NCI-H1105 treated with DMSO at 0.1 percent for 48 hours (cell line): Measurements from ENCODE around the gene GRIK1.

Experiments used
- DNase-seq: peaks from one replicate; lab custom pipeline; 2025; lab: John Stamatoyannopoulos, UW

Gene GRIK1

GRCh38 chr21:29671728-29672127 lies 268.1 kb downstream of the GRIK1 start:
- DNase-seq, result no peak

DNA sequence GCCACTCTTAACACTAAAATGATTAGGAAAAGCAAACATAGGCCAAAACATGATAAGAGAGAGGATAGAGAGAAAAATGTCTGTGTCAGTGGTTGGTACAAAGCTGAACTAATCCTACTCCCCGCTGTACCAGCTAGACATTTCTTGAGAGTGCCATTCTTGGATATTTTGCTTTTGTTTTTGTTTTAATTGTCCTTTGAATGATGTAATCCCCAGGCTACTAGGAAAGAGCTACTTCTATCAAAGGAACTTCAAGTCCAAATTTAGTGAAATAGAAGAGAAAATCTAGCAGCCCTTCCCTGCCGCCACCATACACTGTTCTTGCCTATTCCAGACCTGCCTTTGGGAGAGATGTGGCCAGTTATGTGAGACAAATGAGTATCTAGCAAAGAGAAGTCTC lies 269.6 kb downstream of the GRIK1 start:
- no peak for DNase-seq

- no peak for DNase-seq
These were observed 270.4 kb downstream of the GRIK1 start for GRCh38 chr21:29669416-29669815.

DNA sequence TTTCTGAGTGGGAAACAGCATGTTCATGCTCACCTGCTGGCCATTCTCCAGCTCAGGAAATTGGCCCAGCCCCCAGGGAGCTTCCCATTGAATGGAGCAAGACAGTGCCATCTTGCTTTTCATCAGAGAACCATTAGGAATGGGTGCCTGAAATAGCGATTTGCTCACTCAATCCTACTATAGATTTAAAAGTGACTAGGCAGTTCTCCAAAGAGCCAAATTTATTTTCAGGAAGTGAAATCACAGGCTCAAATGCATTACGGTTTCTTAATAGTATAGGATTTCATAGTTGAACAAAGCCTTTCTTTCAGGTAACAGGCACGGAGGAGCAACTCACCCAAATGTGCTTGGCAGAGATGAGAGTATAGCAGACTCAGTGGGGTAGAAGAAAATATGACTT lies 272.1 kb downstream of the GRIK1 start:
- no peak for DNase-seq

DNA sequence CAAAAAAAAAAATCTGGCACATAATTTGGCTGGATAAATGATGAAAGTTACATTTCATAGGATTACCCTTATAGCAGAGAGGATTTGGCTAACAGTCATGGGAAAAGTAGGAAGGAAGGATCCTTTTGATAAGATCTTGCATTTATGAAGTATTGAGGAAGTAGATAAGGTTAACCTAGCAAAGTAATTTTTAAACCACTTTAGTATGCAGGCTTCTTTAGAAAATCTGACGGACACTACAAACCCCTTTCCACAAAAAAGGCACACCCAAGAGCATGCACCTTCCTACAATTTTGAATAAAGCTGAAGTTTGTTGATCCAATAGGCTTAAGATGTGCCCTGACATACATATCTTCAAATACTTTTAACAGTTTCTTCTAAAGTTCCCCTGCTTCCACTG lies 275.2 kb downstream of the GRIK1 start:
- DNase-seq, result no peak

DNA sequence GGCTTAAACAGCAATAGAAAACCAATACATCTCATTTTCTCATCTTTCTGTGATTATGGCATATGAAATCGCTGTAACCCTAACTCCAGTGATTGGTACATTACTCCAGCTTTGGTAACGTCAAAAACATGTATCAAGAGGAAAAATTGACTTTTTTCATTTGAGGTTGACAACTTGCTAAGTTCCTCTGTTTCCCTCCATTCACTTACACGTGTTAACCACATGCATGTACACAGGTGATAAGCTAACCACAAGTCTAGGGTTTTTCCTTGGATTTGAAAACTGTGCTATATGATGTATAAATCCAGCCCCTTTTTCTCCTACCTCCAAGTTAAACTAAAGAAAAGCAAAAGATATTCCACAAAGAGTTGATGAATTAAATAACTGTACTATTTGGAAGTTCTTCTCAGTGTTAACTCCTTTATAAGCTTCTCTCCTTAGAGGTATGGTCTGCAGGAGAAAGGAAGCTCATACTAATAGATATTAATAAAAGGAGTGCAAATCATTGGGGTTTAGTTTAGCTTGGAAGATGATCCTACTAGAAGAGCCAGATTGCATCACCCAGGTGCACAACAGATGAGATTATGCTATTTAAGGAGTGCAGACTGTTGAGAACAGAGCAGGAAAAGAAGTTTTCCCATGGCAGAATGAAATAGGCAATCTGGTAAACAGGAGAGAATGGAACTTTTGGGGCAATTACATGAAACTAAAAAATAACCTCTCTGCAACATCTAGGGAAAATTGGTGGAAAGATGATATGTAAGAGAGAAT lies 277.9 kb downstream of the GRIK1 start:
- no peak for DNase-seq

- DNase-seq, result no peak
These were observed 279.6 kb downstream of the GRIK1 start for GRCh38 chr21:29660047-29660720.

- no peak for DNase-seq
These were observed 280.9 kb downstream of the GRIK1 start for GRCh38 chr21:29658934-29659203.

DNA sequence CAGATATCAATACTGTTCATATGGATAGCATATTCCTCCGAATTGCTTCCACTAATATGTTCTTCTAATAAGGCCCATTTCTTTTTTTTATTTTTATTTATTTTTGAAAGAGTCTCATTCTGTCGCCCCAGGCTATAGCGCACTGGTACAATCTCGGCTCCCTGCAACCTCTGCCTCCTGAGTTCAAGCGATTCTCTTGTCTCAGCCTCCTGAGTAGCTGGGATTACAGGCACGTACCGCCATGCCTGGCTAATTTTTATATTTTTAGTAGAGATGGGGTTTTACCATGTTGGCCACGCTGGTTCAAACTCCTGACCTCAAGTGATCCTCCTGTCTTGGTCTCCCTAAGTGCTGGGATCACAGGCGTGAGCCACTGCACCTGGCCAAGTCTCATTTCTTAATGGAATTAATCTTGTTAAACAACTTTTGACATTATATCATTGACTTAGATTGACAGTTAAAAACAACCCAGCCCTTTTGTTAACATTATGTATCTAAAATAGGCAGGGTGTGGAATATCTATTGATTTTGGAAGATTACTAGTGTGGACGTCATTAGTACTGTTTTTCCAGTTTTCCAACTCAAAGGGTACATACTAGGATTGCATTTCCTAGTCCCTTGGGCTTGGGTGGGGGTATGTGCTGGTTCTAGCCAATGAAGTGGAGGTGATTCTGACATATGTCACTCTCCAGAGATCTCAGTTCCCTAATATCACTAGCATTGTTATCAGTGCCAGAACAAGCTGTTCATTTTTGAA lies 281.4 kb downstream of the GRIK1 start:
- DNase-seq, result no peak

DNA sequence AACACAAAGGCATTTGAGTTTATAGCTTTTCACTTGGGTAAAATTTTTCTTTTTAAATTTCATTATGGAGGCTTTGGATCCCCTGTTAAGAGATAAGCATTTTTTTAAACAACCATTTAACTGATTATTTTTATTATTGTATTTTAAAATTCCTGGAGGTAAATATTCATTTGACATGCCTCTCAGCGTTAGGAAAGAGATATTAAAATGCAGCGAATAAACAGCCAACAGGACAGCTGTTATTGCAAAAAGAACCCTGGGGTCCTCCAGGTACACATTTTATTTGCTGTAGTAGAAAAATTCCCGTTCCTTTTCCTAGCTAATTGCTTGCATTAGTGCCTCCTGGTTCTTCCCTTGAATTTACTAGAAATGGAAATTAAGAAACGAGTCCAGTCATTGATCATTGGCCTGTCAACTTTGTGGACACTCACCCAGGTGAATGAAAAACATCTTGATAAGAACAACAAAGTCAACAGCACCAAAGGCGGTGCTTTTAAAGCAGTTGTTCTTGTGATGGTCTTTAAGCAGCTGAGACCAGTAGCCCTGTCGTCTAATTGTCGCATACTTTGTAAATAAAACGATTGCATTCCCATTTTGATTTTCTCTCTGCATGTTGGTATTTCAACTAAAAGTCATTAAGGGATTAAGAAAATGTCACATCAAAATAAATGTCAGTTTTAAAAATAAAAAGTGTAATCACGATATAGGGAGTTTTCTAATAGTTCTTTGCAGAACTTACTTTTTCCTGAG lies 282.4 kb downstream of the GRIK1 start:
- DNase-seq, result no peak

- DNase-seq, result no peak
These were observed 283.1 kb downstream of the GRIK1 start for GRCh38 chr21:29656504-29657239.

GRCh38 chr21:29655577-29655976 lies 284.2 kb downstream of the GRIK1 start:
- DNase-seq, result no peak

DNA sequence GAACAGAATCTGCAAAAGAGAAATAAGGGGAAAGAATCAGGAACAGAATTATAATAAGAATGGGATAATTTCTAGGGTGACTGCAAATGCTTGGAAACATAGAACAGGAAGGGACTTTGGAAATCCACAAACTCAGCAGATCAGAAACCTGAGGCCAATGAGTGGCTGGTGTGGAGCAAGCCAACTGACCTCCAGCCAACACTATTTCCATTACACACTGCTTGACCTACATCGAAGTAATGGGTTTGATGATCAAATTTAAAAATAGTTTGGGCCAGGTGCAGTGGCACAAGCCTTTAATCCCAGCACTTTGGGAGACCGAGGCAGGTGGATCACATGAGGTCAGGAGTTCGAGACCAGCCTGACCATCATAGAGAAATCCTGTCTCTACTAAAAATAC lies 284.9 kb downstream of the GRIK1 start:
- no peak for DNase-seq

- DNase-seq, result no peak
These were observed 285.6 kb downstream of the GRIK1 start for GRCh38 chr21:29654203-29654602.

GRCh38 chr21:29650523-29651022 lies 289.2 kb downstream of the GRIK1 start:
- DNase-seq, result no peak

DNA sequence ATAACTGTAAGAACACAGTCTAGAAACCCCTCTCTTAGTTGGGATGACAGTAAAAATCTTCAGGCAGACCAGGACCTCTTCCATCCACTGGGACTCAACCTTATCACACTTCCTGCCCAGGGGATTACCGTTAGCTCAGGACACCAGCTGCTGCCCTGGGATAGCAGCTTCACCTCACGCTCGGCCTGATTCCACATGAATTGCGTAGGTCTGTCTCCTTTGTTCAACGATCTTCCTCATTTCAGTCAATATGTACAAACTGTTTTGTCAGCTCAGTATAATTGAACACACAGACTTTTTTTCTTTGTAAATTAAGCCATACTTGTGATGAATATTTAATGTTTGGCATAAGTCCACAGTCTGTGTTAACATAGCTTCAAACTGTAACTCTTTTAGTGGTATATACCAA lies 290.4 kb downstream of the GRIK1 start:
- no peak for DNase-seq

DNA sequence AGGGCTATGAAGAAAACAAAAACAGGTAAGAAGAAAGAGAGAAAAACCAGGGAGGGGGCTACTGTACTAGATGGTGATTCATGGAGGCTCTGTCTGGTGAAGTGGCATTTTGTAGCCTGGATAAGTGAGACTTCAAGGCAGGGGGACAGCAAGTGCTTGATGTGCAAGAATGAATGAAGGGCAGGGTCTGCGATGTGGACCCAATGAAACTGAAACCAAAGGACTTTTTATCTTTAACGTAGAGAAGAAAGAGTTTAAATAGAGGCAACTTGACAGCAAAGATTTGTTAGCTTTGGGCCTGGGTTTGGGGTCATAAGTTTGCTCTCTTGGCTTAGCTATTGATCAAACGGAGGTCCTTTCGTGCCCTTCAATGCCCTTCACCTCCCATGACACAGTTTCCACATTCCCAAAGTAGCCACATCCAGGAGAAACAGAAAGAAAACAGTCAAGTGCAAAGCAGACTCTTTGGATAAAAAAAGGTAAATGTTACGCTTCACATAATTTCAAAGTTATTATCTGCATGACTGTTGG lies 291.0 kb downstream of the GRIK1 start:
- DNase-seq, result no peak

- no peak for DNase-seq
These were observed 292.4 kb downstream of the GRIK1 start for GRCh38 chr21:29647353-29647781.

DNA sequence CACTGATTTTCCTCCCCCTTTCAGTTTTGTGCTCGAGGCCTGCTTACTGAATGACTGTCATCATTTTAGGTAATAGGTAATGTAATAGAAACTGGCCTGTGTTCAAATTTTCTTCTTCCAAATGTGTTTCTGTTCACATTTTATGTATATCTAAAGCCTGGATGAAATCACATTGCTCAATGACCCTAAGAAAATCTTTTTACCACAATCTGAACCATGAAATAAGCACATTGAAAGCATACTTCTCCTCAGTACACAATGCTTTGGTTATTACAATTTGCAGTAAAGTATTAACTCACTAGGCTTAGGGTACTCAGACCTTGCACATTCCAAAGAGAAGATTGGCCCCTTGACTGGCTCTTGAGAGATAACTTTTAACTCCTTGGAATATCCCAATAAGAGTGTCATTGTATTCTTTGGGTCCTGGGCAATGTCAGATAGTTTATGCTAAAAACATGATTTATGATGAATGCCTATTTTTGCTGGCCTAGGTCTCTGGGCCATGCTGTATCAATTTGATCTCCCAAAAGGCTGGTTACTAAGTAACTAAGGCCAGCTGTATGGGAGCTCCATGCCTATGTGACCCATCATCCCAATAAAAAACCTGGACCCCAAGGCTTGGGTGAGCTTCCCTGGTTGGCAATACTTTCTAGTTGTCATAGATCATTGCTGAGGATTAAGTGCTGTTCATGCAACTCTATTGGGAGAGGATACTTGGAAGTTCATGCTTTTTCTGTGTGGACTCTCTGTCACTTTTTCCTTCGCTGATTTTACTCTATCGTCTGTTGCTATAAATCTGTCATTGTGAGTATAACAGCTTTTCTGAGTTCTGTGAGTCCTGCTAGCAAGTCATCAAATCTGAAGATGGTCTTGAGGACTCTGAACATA lies 293.9 kb downstream of the GRIK1 start:
- DNase-seq, result no peak

DNA sequence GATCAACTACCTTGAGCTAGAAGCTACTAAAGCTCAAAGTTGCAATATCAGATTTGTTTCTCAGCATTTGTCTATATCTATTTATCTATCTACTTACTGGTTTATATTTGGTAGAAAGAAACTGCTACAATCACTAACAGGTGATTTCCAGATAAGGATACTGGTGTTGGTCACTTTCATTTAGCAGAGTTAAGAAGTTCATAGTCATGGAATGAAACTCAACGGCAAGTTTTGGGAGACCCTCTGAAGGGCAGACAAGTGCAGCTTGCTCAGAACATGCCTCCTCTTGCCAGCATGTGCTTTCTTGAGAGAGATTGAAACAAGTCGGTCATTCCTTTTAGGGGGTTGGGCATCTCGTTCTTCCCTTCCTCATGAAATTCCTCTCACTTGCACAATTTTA lies 296.5 kb downstream of the GRIK1 start:
- DNase-seq, result no peak
